ENCODE measurements around the gene ENDOG. TPM values are rescaled to one million over a fixed set of nuclear protein-coding genes. Genes with fewer than 3 reads are reported as not detected.

Gene ENDOG
- total RNA-seq, 1 experiment from 2014 or later = 16.7 TPM

- H3K4me3 Mint-ChIP-seq = no peak overlapping the region
- Histone ChIP-seq H3K4ac (ENCODE audit: low read depth, low read length) (no peak overlapping the region), H3K23ac (ENCODE audit: insufficient read length, low read depth, low read length) (no peak overlapping the region), H3K27ac (ENCODE audit: insufficient read length, low read depth, low read length) (no peak overlapping the region), H2BK120ac (ENCODE audit: low read depth, low read length, poor library complexity, severe bottlenecking) (no peak overlapping the region), H4K8ac (replicated peaks; ENCODE audit: insufficient read length, low read depth, low read length) (no peak overlapping the region), H3K79me2 (ENCODE audit: insufficient read depth, low read length) (no peaks in the 10 kb centered on the region), H2AK5ac (ENCODE audit: insufficient read length, low read length) (no peak overlapping the region), H3T11ph (ENCODE audit: low read length) (no peak overlapping the region), H3K4me1 (ENCODE audit: insufficient read depth, low read length) (no peaks in the 10 kb centered on the region), H3K14ac (ENCODE audit: insufficient read depth, low read length) (no peak overlapping the region), H3K9me3 (ENCODE audit: control insufficient read depth, low read depth, low read length) (no peaks in the 10 kb centered on the region), H4K91ac (ENCODE audit: insufficient read length, low read depth, low read length) (no peak overlapping the region), H3K79me1 (ENCODE audit: insufficient read depth, low read depth, low read length, poor library complexity, severe bottlenecking) (no peaks in the 10 kb centered on the region), H4K5ac (ENCODE audit: insufficient read length, low read depth, low read length) (no peak overlapping the region), H2BK12ac (ENCODE audit: insufficient read length, low read depth, low read length) (no peak overlapping the region), H3K56ac (ENCODE audit: insufficient read length, low read depth, low read length) (no peak overlapping the region), H2BK20ac (ENCODE audit: low read depth, low read length, poor library complexity, severe bottlenecking) (no peak overlapping the region), H4K20me1 (ENCODE audit: control insufficient read depth, insufficient read depth, insufficient read length) (no peaks in the 10 kb centered on the region), H2BK15ac (ENCODE audit: low read depth, low read length) (no peak overlapping the region), H2BK5ac (ENCODE audit: insufficient read length, low read length) (no peak overlapping the region), H3K4me2 (ENCODE audit: insufficient read depth, insufficient read length, low read length) (no peak overlapping the region), H3K18ac (ENCODE audit: insufficient read length, low read depth, low read length) (no peak overlapping the region), H3K9ac (ENCODE audit: extremely low read depth, insufficient read length, low read length) (no peak overlapping the region), H2AFZ (ENCODE audit: low read length) (no peak overlapping the region), H3K23me2 (ENCODE audit: insufficient read length, low read depth, low read length, poor library complexity, severe bottlenecking) (no peaks in the 10 kb centered on the region), H3K27me3 (ENCODE audit: insufficient read depth, low read length) (no peaks in the 10 kb centered on the region)
- WGBS (ENCODE audit: extremely low coverage, insufficient read length, low lambda C conversion rate) = no CpG with 5 or more reads among the region's 4 CpGs
- H3K4me1 Mint-ChIP-seq = no peaks in the 10 kb centered on the region
- no peak for DNase-seq
- no peaks in the 10 kb centered on the region for H3K9me3 Mint-ChIP-seq
- no peaks in the 10 kb centered on the region for H3K27me3 Mint-ChIP-seq (ENCODE audit: low read depth)
- no peak overlapping the region; a peak in 1 of 7 replicates for H3K27ac Mint-ChIP-seq
- peaks cover 2 to 70% (median 50%) of the 10 kb centered on the region in 3 experiments; a peak in 6 of 7 replicates for H3K36me3 Mint-ChIP-seq (ENCODE audit: insufficient read depth in 1 of 3, low read depth in 3 of 3)
- no peak for TF ChIP-seq CTCF (conservative IDR thresholded peaks at IDR 0.05)
Observed at GRCh38 chr9:128802482-128802881, 15.8 kb upstream of the ENDOG start.

Data from H9 (cell line).